ENCODE data around the gene FAM186B. TPM values are rescaled to one million over a fixed set of nuclear protein-coding genes. Genes with fewer than 3 reads are reported as not detected.
A peak's percentile ranks its signal among the peaks of the same experiment; 100 is the strongest.

The FAM186B gene
- total RNA-seq, 4 donors from 2014 or later, result 0.21 to 0.77 (median 0.30) TPM; not detected in 1

DNA sequence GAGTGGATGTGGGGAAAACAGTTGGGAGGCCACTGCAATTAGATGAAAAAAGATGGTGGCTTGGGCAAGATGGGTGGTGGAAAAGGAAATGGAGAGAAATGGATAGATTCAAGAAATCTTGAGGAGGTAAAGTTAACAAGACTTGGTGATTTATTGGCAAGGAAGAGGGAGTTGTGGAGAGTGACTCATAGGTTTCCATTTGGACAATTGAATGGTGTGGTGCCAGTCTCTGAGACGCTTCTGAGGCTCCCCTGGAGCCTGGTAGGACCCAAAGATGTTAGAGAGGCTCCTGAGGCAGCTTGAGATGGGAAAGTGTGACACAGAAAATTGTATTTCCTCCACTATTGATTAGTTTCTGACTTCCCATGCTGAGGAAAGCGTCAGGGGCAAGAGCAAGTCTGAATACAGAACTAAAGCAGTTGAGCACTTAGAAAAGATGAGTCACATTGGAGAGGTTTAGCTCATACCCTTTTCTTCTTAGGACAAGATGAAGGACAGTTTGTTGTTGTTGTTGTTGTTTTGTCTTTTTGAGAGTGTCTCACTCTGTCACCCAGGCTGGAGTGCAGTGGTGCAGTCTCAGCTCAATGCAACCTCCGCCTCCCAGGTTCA is 22.4 kb upstream of the FAM186B start:
- Histone ChIP-seq H3K36me3 (no peaks in the 10 kb centered on the region), H3K4me3 (no peak overlapping the region), H3K9me3 (no peaks in the 10 kb centered on the region), H3K27ac (peak overlapping the region in 1 of 2 donors; percentile 35), H3K4me1 (no peaks in the 10 kb centered on the region), H3K27me3 (no peaks in the 10 kb centered on the region)
- TF ChIP-seq, protein P1, sequence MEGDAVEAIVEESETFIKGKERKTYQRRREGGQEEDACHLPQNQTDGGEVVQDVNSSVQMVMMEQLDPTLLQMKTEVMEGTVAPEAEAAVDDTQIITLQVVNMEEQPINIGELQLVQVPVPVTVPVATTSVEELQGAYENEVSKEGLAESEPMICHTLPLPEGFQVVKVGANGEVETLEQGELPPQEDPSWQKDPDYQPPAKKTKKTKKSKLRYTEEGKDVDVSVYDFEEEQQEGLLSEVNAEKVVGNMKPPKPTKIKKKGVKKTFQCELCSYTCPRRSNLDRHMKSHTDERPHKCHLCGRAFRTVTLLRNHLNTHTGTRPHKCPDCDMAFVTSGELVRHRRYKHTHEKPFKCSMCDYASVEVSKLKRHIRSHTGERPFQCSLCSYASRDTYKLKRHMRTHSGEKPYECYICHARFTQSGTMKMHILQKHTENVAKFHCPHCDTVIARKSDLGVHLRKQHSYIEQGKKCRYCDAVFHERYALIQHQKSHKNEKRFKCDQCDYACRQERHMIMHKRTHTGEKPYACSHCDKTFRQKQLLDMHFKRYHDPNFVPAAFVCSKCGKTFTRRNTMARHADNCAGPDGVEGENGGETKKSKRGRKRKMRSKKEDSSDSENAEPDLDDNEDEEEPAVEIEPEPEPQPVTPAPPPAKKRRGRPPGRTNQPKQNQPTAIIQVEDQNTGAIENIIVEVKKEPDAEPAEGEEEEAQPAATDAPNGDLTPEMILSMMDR (IDR thresholded peaks at IDR 0.05), result no peak
- TF ChIP-seq POLR2A (IDR thresholded peaks at IDR 0.05), result no peak
- no peak for DNase-seq
- intact Hi-C loops (cut with DNase I; ENCODE audit: low total_unique reads), result no loop called here

DNA sequence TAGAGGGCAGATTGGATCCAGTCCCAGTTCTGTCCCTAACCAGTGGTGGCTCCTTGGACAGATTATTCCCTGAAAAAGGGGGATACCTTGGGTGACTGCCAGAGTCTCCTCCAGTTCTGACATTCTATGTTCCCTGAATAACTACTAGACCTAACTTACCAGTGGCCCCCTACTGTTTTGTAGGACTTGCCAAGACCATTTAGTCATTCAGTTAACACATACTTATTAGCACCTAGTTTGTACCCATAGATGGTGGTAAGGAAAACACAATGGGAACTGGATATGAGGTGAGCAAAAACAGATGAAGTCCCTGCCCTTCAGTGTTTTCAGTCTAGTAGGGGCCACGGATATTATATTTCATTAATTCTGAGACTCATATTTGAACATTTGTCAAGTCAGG is 21.4 kb upstream of the FAM186B start:
- intact Hi-C loops (cut with DNase I; ENCODE audit: low total_unique reads), result no loop called here
- H3K9me3 ChIP-seq, result no peaks in the 10 kb centered on the region
- no peak for TF ChIP-seq POLR2A (IDR thresholded peaks at IDR 0.05)
- TF ChIP-seq, protein P1 (IDR thresholded peaks at IDR 0.05), result no peak

DNA sequence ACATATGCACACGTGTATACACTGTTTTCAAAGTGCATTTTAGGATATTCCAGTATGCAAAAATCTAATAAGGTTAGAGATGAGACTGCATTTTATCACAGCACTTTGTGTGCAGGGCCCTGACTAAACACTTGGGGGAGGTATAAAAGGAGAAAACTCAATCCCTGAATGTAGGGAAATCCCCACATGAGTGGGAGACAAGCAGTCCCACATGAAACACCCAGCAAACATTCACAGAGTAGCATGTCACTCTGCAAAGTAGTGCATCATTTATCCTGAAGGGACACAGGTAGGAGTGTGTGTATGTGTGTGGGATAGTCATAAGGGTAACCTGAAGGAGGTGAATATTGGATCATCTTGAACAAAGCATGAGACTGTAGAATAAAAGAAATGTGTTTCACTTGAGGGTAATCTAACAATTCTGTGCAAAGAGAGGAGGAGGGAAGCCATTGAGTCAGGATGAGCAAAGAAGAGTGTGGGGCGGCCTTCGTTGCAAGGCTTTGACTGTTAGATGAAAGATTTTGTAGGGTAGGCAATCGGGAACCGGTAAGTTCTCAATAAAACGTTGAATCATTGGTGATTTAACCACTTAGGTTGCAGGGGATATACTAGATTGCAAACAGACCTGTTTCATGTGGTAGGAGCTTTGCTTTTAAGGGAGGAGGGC is 20.9 kb upstream of the FAM186B start:
- Histone ChIP-seq H3K4me1 (no peaks in the 10 kb centered on the region), H3K4me3 (no peak overlapping the region), H3K27me3 (no peaks in the 10 kb centered on the region), H3K36me3 (no peaks in the 10 kb centered on the region), H3K9me3 (no peaks in the 10 kb centered on the region), H3K27ac (no peak overlapping the region)
- intact Hi-C loops (cut with DNase I; ENCODE audit: low total_unique reads), result no loop called here
- TF ChIP-seq POLR2A (IDR thresholded peaks at IDR 0.05), result no peak
- TF ChIP-seq, protein P1 (IDR thresholded peaks at IDR 0.05), result no peak
- DNase-seq, result no peak

More for the DNA sequence above, 21.4 kb upstream of the FAM186B start:
- no peaks in the 10 kb centered on the region for H3K4me1 ChIP-seq
- H3K4me3 ChIP-seq, result no peak overlapping the region
- H3K27me3 ChIP-seq, result no peaks in the 10 kb centered on the region
- H3K36me3 ChIP-seq, result no peaks in the 10 kb centered on the region
- H3K27ac ChIP-seq, result no peak overlapping the region
- DNase-seq, result no peak

DNA sequence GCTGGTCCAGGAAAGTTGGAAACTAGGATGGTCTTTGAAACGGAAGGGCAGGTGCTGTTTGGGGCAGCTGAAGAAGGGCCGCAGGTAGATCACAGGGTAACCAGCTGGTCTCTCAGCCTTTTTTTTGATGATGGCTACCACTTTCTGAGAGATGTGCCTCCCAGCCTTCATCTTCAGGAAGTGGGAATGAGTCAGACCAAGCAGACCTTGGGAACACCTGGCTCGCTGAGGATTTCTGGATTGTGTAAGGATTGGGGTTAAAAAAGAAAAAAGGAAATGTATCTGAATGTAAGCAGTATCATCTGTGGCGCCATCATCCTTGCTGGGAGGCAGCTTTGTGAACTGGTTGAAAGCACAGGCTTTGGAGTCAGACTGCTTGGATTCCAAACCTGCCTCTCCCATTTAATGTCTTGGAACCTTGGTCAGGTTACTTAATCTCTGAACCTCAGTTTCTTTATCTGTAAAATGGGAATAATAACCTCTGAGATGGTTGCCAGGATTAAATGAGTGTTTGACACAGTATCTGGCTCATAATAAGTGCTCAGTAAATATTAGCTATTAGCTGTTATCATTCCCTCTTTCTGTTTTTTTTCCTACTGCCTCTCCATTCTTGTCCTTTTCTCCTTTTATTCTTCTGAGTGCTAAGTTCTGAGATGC is 19.6 kb upstream of the FAM186B start:
- peak overlapping the region; percentile 29 to 92 for H3K27ac ChIP-seq
- intact Hi-C loops (cut with DNase I; ENCODE audit: low total_unique reads), result no loop called here
- no peak for DNase-seq

DNA sequence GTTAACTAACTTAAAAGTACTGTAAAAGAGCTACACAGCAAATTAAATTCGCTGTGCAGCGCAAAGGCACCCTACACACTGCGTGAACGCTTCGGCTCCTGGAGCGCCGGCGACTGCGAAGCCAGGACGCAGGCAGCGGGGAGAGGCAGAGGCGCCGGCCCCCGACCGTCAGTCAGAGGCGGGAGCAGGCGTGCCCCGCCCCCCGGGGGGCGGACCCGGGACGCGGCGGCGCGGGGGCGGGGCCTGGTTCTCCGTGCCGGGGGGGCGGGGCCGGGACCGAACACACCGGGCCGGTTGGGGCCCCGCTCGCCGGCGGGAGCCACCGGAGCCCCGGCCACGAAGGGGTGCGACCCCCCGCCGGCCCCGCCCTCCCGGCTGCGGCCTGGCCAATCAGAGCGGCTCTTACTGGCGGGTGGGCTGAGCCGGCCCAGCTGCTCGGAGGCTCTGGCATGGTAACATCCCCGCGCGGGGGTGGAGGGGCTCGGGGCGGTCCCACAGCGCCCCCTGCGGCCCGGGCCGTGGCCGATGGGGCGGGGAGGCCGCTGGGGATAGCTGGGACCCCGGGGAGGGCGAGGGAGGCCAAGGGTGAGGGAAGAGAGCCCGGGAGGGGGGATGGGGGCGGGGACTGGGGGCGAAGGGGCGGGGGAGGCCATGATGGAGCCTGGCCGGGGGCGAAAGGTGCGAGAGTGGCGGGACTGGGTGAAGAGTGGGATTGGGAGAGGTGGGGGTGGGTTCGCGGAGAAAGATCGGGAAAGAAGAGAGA is 17.9 kb upstream of the FAM186B start, which contains the start of gene PRPF40B:
Gene PRPF40B, plus strand, starts transcription at position 420 of the 763 bp plus-strand sequence. Its CDS starts 30 bp downstream, at position 450.
- H3K27me3 ChIP-seq, result no peaks in the 10 kb centered on the region
- H3K9me3 ChIP-seq, result no peaks in the 10 kb centered on the region
- peak within 1 kb of the TSS; percentile 56 to 61 for H3K4me3 ChIP-seq
- DNase-seq, result peak; percentile 83 to 87
- no peaks in the 10 kb centered on the region for H3K36me3 ChIP-seq
- H3K27ac ChIP-seq, result peak within 1 kb of the TSS; percentile 89 to 92
- TF ChIP-seq, protein P1 (IDR thresholded peaks at IDR 0.05), result peak in 3 of 4 experiments; percentile 49 to 54 (median 52)
- TF ChIP-seq POLR2A (IDR thresholded peaks at IDR 0.05), result peak; percentile 71 to 79
- intact Hi-C loops (cut with DNase I; ENCODE audit: low total_unique reads), result no loop called here
- no peaks in the 10 kb centered on the region for H3K4me1 ChIP-seq

More for the DNA sequence above, 19.6 kb upstream of the FAM186B start:
- no peaks in the 10 kb centered on the region for H3K27me3 ChIP-seq
- no peaks in the 10 kb centered on the region for H3K36me3 ChIP-seq
- no peaks in the 10 kb centered on the region for H3K4me1 ChIP-seq
- no peaks in the 10 kb centered on the region for H3K9me3 ChIP-seq
- no peak overlapping the region for H3K4me3 ChIP-seq
- no peak for TF ChIP-seq POLR2A (IDR thresholded peaks at IDR 0.05)
